ENCODE results near the gene MINDY4. TPM values are rescaled to one million over a fixed set of nuclear protein-coding genes. Genes with fewer than 3 reads are reported as not detected.

MINDY4 gene
- total and polyA plus RNA-seq, 2 of the 13 experiments (the other 11 are each of a cell fraction or from before 2014, with no cell fraction given): not detected

DNA sequence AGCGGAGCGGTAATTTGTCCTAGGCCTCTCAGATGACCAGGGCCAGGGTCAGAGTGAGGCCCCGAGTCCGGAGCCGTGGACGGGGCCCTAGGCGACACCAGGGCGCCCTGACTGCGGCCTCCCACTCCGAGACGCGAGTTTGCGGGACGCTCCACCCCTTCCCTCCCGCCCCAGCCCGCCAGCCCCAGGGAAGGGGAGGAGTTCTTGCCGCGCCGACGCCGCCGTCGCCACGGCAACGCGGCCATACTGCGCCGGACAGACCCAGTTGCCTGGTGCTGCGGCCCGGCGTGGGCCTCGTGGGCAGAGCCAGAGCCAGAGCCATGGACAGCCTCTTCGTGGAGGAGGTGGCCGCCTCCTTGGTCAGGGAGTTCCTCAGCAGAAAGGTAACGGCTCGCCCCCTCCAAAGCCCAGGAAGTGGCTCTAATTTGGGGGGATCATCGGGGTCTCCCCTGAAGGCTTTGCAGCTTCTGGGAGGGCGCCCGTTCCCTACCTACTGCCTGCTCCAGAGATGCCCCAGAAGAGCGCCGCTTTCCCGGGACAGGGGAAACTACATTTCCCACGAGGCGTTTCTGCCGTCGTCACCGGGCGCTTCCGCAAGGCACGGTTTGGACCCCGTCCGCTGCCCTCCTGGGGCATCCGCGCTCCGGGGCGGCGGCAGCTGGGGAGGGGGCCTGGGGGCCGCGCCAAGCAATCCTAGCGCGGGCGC, at the start of gene MINDY4 (continued):
- TF ChIP-seq ZEB1 (IDR thresholded peaks at IDR 0.05; ENCODE audit: insufficient replicate concordance, low read depth) (no peak), MEF2D (CRISPR knock-in tag; IDR thresholded peaks at IDR 0.05) (no peak), ARID3A (IDR thresholded peaks at IDR 0.05; ENCODE audit: low read depth, low read length) (no peak), ZNF609 (CRISPR knock-in tag; IDR thresholded peaks at IDR 0.05; ENCODE audit: borderline replicate concordance) (no peak), HMG20A (CRISPR knock-in tag; IDR thresholded peaks at IDR 0.05; ENCODE audit: borderline replicate concordance) (no peak), ZNF367 (CRISPR knock-in tag; IDR thresholded peaks at IDR 0.05; ENCODE audit: borderline replicate concordance) (no peak), NFE2 (CRISPR knock-in tag; IDR thresholded peaks at IDR 0.05) (no peak), RBM22 (optimal IDR thresholded peaks at IDR 0.05; ENCODE audit: low read length) (no peak), THAP11 (CRISPR knock-in tag; IDR thresholded peaks at IDR 0.05) (peak; percentile 95), ZKSCAN5 (CRISPR knock-in tag; IDR thresholded peaks at IDR 0.05) (no peak)
- TF ChIP-seq, protein P1, sequence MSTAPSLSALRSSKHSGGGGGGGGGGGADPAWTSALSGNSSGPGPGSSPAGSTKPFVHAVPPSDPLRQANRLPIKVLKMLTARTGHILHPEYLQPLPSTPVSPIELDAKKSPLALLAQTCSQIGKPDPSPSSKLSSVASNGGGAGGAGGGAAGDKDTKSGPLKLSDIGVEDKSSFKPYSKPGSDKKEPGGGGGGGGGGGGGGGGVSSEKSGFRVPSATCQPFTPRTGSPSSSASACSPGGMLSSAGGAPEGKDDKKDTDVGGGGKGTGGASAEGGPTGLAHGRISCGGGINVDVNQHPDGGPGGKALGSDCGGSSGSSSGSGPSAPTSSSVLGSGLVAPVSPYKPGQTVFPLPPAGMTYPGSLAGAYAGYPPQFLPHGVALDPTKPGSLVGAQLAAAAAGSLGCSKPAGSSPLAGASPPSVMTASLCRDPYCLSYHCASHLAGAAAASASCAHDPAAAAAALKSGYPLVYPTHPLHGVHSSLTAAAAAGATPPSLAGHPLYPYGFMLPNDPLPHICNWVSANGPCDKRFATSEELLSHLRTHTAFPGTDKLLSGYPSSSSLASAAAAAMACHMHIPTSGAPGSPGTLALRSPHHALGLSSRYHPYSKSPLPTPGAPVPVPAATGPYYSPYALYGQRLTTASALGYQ (CRISPR knock-in tag; IDR thresholded peaks at IDR 0.05): no peak
- TF ChIP-seq, protein P2, sequence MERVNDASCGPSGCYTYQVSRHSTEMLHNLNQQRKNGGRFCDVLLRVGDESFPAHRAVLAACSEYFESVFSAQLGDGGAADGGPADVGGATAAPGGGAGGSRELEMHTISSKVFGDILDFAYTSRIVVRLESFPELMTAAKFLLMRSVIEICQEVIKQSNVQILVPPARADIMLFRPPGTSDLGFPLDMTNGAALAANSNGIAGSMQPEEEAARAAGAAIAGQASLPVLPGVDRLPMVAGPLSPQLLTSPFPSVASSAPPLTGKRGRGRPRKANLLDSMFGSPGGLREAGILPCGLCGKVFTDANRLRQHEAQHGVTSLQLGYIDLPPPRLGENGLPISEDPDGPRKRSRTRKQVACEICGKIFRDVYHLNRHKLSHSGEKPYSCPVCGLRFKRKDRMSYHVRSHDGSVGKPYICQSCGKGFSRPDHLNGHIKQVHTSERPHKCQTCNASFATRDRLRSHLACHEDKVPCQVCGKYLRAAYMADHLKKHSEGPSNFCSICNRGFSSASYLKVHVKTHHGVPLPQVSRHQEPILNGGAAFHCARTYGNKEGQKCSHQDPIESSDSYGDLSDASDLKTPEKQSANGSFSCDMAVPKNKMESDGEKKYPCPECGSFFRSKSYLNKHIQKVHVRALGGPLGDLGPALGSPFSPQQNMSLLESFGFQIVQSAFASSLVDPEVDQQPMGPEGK (CRISPR knock-in tag; IDR thresholded peaks at IDR 0.05): peak; percentile 70
- TF ChIP-seq, protein P3, sequence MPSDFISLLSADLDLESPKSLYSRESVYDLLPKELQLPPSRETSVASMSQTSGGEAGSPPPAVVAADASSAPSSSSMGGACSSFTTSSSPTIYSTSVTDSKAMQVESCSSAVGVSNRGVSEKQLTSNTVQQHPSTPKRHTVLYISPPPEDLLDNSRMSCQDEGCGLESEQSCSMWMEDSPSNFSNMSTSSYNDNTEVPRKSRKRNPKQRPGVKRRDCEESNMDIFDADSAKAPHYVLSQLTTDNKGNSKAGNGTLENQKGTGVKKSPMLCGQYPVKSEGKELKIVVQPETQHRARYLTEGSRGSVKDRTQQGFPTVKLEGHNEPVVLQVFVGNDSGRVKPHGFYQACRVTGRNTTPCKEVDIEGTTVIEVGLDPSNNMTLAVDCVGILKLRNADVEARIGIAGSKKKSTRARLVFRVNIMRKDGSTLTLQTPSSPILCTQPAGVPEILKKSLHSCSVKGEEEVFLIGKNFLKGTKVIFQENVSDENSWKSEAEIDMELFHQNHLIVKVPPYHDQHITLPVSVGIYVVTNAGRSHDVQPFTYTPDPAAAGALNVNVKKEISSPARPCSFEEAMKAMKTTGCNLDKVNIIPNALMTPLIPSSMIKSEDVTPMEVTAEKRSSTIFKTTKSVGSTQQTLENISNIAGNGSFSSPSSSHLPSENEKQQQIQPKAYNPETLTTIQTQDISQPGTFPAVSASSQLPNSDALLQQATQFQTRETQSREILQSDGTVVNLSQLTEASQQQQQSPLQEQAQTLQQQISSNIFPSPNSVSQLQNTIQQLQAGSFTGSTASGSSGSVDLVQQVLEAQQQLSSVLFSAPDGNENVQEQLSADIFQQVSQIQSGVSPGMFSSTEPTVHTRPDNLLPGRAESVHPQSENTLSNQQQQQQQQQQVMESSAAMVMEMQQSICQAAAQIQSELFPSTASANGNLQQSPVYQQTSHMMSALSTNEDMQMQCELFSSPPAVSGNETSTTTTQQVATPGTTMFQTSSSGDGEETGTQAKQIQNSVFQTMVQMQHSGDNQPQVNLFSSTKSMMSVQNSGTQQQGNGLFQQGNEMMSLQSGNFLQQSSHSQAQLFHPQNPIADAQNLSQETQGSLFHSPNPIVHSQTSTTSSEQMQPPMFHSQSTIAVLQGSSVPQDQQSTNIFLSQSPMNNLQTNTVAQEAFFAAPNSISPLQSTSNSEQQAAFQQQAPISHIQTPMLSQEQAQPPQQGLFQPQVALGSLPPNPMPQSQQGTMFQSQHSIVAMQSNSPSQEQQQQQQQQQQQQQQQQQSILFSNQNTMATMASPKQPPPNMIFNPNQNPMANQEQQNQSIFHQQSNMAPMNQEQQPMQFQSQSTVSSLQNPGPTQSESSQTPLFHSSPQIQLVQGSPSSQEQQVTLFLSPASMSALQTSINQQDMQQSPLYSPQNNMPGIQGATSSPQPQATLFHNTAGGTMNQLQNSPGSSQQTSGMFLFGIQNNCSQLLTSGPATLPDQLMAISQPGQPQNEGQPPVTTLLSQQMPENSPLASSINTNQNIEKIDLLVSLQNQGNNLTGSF (CRISPR knock-in tag; IDR thresholded peaks at IDR 0.05): no peak

All from HepG2 (cell line).